ENCODE measurements around the gene ADAR. TPM values are rescaled to one million over a fixed set of nuclear protein-coding genes. Genes with fewer than 3 reads are reported as not detected.

Gene ADAR
- total RNA-seq, 2 donors from 2014 or later = 197 to 231 TPM

GRCh38 chr1:154556422-154556821 is 51.6 kb downstream of the ADAR start:
- peaks cover 10% of the 10 kb centered on the region for H3K36me3 Mint-ChIP-seq (ENCODE audit: low read depth)
- H3K9me3 ChIP-seq (ENCODE audit: control insufficient read depth, low read length, poor library complexity, severe bottlenecking) = no peaks in the 10 kb centered on the region
- peak overlapping the region; percentile 99 for H3K4me3 Mint-ChIP-seq
- no peaks in the 10 kb centered on the region for H3K27me3 Mint-ChIP-seq
- peaks cover 30% of the 10 kb centered on the region for H3K4me1 Mint-ChIP-seq
- H3K27ac Mint-ChIP-seq = peak overlapping the region; percentile 97
- ATAC-seq (no peak), DNase-seq (no peak)

- H3K4me1 Mint-ChIP-seq = peaks cover 29% of the 10 kb centered on the region
- ATAC-seq = no peak
- H3K27ac Mint-ChIP-seq = no peak overlapping the region
- no peak overlapping the region for H3K4me3 Mint-ChIP-seq
- no peak for DNase-seq
- H3K27me3 Mint-ChIP-seq = no peaks in the 10 kb centered on the region
- peaks cover 15% of the 10 kb centered on the region for H3K36me3 Mint-ChIP-seq (ENCODE audit: low read depth)
- no peaks in the 10 kb centered on the region for H3K9me3 ChIP-seq (ENCODE audit: control insufficient read depth, low read length, poor library complexity, severe bottlenecking)
Measured at GRCh38 chr1:154553056-154554030, 54.6 kb downstream of the ADAR start.

GRCh38 chr1:154552036-154552435 is 56.0 kb downstream of the ADAR start:
- ATAC-seq (no peak), DNase-seq (no peak)
- Mint-ChIP-seq H3K4me3 (no peak overlapping the region), H3K27ac (no peak overlapping the region), H3K36me3 (ENCODE audit: low read depth) (peaks cover 10% of the 10 kb centered on the region), H3K27me3 (no peaks in the 10 kb centered on the region), H3K4me1 (peaks cover 20% of the 10 kb centered on the region)
- no peaks in the 10 kb centered on the region for H3K9me3 ChIP-seq (ENCODE audit: control insufficient read depth, low read length, poor library complexity, severe bottlenecking)

GRCh38 chr1:154551474-154551873 is 56.5 kb downstream of the ADAR start:
- no peak overlapping the region for H3K27ac Mint-ChIP-seq
- H3K27me3 Mint-ChIP-seq = no peaks in the 10 kb centered on the region
- peaks cover 10% of the 10 kb centered on the region for H3K36me3 Mint-ChIP-seq (ENCODE audit: low read depth)
- H3K4me3 Mint-ChIP-seq = no peak overlapping the region
- H3K4me1 Mint-ChIP-seq = peaks cover 21% of the 10 kb centered on the region
- no peaks in the 10 kb centered on the region for H3K9me3 ChIP-seq (ENCODE audit: control insufficient read depth, low read length, poor library complexity, severe bottlenecking)
- ATAC-seq (no peak), DNase-seq (no peak)

GRCh38 chr1:154550657-154551056 is 57.3 kb downstream of the ADAR start:
- Mint-ChIP-seq H3K4me1 (peaks cover 17% of the 10 kb centered on the region), H3K4me3 (no peak overlapping the region), H3K36me3 (ENCODE audit: low read depth) (peaks cover 10% of the 10 kb centered on the region), H3K27me3 (no peaks in the 10 kb centered on the region), H3K27ac (no peak overlapping the region)
- DNase-seq (no peak), ATAC-seq (no peak)
- H3K9me3 ChIP-seq (ENCODE audit: control insufficient read depth, low read length, poor library complexity, severe bottlenecking) = no peaks in the 10 kb centered on the region

- H3K27ac Mint-ChIP-seq = no peak overlapping the region
- ATAC-seq = no peak
Measured at GRCh38 chr1:154550070-154550469, 57.9 kb downstream of the ADAR start.

GRCh38 chr1:154549202-154549770 is 58.7 kb downstream of the ADAR start:
- H3K27ac Mint-ChIP-seq = peak overlapping the region; percentile 56
- H3K4me3 Mint-ChIP-seq = no peak overlapping the region

More at GRCh38 chr1:154550070-154550469, 57.9 kb downstream of the ADAR start:
- H3K4me1 Mint-ChIP-seq = peaks cover 17% of the 10 kb centered on the region
- no peak for DNase-seq
- no peaks in the 10 kb centered on the region for H3K9me3 ChIP-seq (ENCODE audit: control insufficient read depth, low read length, poor library complexity, severe bottlenecking)
- H3K27me3 Mint-ChIP-seq = no peaks in the 10 kb centered on the region
- no peak overlapping the region for H3K4me3 Mint-ChIP-seq
- peaks cover 10% of the 10 kb centered on the region for H3K36me3 Mint-ChIP-seq (ENCODE audit: low read depth)

GRCh38 chr1:154548028-154548427 is 60.0 kb downstream of the ADAR start:
- no peak for DNase-seq

More at GRCh38 chr1:154549202-154549770, 58.7 kb downstream of the ADAR start:
- H3K9me3 ChIP-seq (ENCODE audit: control insufficient read depth, low read length, poor library complexity, severe bottlenecking) = no peaks in the 10 kb centered on the region
- ATAC-seq = no peak
- H3K27me3 Mint-ChIP-seq = peaks cover 6% of the 10 kb centered on the region
- peaks cover 10% of the 10 kb centered on the region for H3K36me3 Mint-ChIP-seq (ENCODE audit: low read depth)
- DNase-seq = no peak
- peaks cover 17% of the 10 kb centered on the region for H3K4me1 Mint-ChIP-seq

GRCh38 chr1:154547105-154547732 is 60.8 kb downstream of the ADAR start:
- peaks cover 9% of the 10 kb centered on the region for H3K27me3 Mint-ChIP-seq
- no peak overlapping the region for H3K4me3 Mint-ChIP-seq
- no peaks in the 10 kb centered on the region for H3K9me3 ChIP-seq (ENCODE audit: control insufficient read depth, low read length, poor library complexity, severe bottlenecking)
- DNase-seq (no peak), ATAC-seq (no peak)
- H3K27ac Mint-ChIP-seq = no peak overlapping the region
- peaks cover 6% of the 10 kb centered on the region for H3K36me3 Mint-ChIP-seq (ENCODE audit: low read depth)
- H3K4me1 Mint-ChIP-seq = peaks cover 11% of the 10 kb centered on the region

More at GRCh38 chr1:154548028-154548427, 60.0 kb downstream of the ADAR start:
- peaks cover 6% of the 10 kb centered on the region for H3K36me3 Mint-ChIP-seq (ENCODE audit: low read depth)
- H3K27me3 Mint-ChIP-seq = peaks cover 6% of the 10 kb centered on the region
- no peaks in the 10 kb centered on the region for H3K9me3 ChIP-seq (ENCODE audit: control insufficient read depth, low read length, poor library complexity, severe bottlenecking)
- peaks cover 11% of the 10 kb centered on the region for H3K4me1 Mint-ChIP-seq
- no peak for ATAC-seq
- H3K4me3 Mint-ChIP-seq = no peak overlapping the region
- H3K27ac Mint-ChIP-seq = no peak overlapping the region

- H3K36me3 Mint-ChIP-seq (ENCODE audit: low read depth) = peaks cover 6% of the 10 kb centered on the region
- no peak overlapping the region for H3K27ac Mint-ChIP-seq
- DNase-seq (peak in 2 of 3 donors; percentile 30 to 34), ATAC-seq (peak; percentile 85)
- peaks cover 15% of the 10 kb centered on the region for H3K27me3 Mint-ChIP-seq
- H3K4me1 Mint-ChIP-seq = peaks cover 11% of the 10 kb centered on the region
- H3K4me3 Mint-ChIP-seq = no peak overlapping the region
- no peaks in the 10 kb centered on the region for H3K9me3 ChIP-seq (ENCODE audit: control insufficient read depth, low read length, poor library complexity, severe bottlenecking)
Measured at GRCh38 chr1:154546264-154547063, 61.5 kb downstream of the ADAR start.

GRCh38 chr1:154541231-154541630 is 66.8 kb downstream of the ADAR start:
- DNase-seq (no peak), ATAC-seq (no peak)
- H3K4me3 Mint-ChIP-seq = no peak overlapping the region
- no peak overlapping the region for H3K27ac Mint-ChIP-seq
- peaks cover 5% of the 10 kb centered on the region for H3K36me3 Mint-ChIP-seq (ENCODE audit: low read depth)
- no peaks in the 10 kb centered on the region for H3K9me3 ChIP-seq (ENCODE audit: control insufficient read depth, low read length, poor library complexity, severe bottlenecking)
- peaks cover 49% of the 10 kb centered on the region for H3K27me3 Mint-ChIP-seq
- peaks cover 10% of the 10 kb centered on the region for H3K4me1 Mint-ChIP-seq

- DNase-seq (no peak), ATAC-seq (no peak)
- Mint-ChIP-seq H3K4me1 (peaks cover 10% of the 10 kb centered on the region), H3K27ac (no peak overlapping the region), H3K4me3 (no peak overlapping the region), H3K36me3 (ENCODE audit: low read depth) (peaks cover 7% of the 10 kb centered on the region), H3K27me3 (peaks cover 59% of the 10 kb centered on the region)
- no peaks in the 10 kb centered on the region for H3K9me3 ChIP-seq (ENCODE audit: control insufficient read depth, low read length, poor library complexity, severe bottlenecking)
Measured at GRCh38 chr1:154539486-154540483, 68.2 kb downstream of the ADAR start.

All from T-helper 17 cell (primary cell).